ENCODE data around the gene POGLUT3. TPM values are rescaled to one million over a fixed set of nuclear protein-coding genes. Genes with fewer than 3 reads are reported as not detected.

Gene POGLUT3
- total and polyA plus RNA-seq, 4 donors, result 5.8 to 8.8 (median 7.6) TPM

GRCh38 chr11:108535384-108535955 lies 37.3 kb upstream of the POGLUT3 start:
- Histone ChIP-seq H3K27me3 (ENCODE audit: control insufficient read depth in 4 of 4, insufficient read depth in 4 of 4, low read length in 3 of 4) (no peaks in the 10 kb centered on the region), H3K27ac (ENCODE audit: low read depth in 1 of 2, low read length in 2 of 2) (no peak overlapping the region), H3K9me3 (ENCODE audit: control insufficient read depth in 4 of 4, low read length in 3 of 4) (no peaks in the 10 kb centered on the region), H3K4me1 (ENCODE audit: control insufficient read depth in 4 of 4, insufficient read depth in 4 of 4, low read length in 3 of 4) (no peaks in the 10 kb centered on the region), H3K36me3 (ENCODE audit: control insufficient read depth in 4 of 4, insufficient read depth in 3 of 4, low read depth in 1 of 4, low read length in 3 of 4) (peaks cover 0 to 12% (median under 1%) of the 10 kb centered on the region in 4 donors), H3K4me3 (ENCODE audit: low read depth in 1 of 3, low read length in 3 of 3) (no peak overlapping the region), H3K9ac (ENCODE audit: low read depth in 1 of 2, low read length in 2 of 2) (no peak overlapping the region)
- 77% methylated on average over 6 of the region's 6 CpGs for WGBS
- TF ChIP-seq FOXA2 (IDR thresholded peaks at IDR 0.05), result no peak
- no peak for TF ChIP-seq HNF4A (conservative IDR thresholded peaks at IDR 0.05)
- TF ChIP-seq CTCF (IDR thresholded peaks at IDR 0.05; ENCODE audit: low read depth, low read length, missing input control), result no peak
- no peak for TF ChIP-seq RXRA (IDR thresholded peaks at IDR 0.05)
- no peak for TF ChIP-seq FOXA1 (IDR thresholded peaks at IDR 0.05)
- TF ChIP-seq MAX (IDR thresholded peaks at IDR 0.05), result no peak
- no peak for TF ChIP-seq JUND (IDR thresholded peaks at IDR 0.05)
- no peak for TF ChIP-seq REST (IDR thresholded peaks at IDR 0.05)
- no peak for TF ChIP-seq GABPA (IDR thresholded peaks at IDR 0.05 in 1 of 2, conservative IDR thresholded peaks at IDR 0.05 in 1 of 2)
- TF ChIP-seq HNF4G (IDR thresholded peaks at IDR 0.05), result no peak
- no peak for TF ChIP-seq TAF1 (conservative IDR thresholded peaks at IDR 0.05)
- TF ChIP-seq ZBTB33 (IDR thresholded peaks at IDR 0.05), result no peak
- TF ChIP-seq RAD21 (IDR thresholded peaks at IDR 0.05), result no peak
- no peak for TF ChIP-seq NR2F2 (IDR thresholded peaks at IDR 0.05)
- TF ChIP-seq SP1 (IDR thresholded peaks at IDR 0.05), result no peak
- TF ChIP-seq, protein P1, sequence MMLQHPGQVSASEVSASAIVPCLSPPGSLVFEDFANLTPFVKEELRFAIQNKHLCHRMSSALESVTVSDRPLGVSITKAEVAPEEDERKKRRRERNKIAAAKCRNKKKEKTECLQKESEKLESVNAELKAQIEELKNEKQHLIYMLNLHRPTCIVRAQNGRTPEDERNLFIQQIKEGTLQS (IDR thresholded peaks at IDR 0.05), result no peak
- no peak for TF ChIP-seq EGR1 (IDR thresholded peaks at IDR 0.05; ENCODE audit: low read depth in 2 of 2)
- no peak for TF ChIP-seq YY1 (IDR thresholded peaks at IDR 0.05)
- DNase-seq (ENCODE audit: low spot score), result no peak

Measured in liver (tissue), 9 donors.